Measurements from ENCODE around the gene SPHK2. TPM values are rescaled to one million over a fixed set of nuclear protein-coding genes. Genes with fewer than 3 reads are reported as not detected.
A peak's percentile ranks its signal among the peaks of the same experiment; 100 is the strongest.
"Not testable (repeated sequence)": the region's sequence is repeated elsewhere in the genome, so short reads cannot be mapped to it uniquely, and the experiment has no call there.

Gene SPHK2
- total RNA-seq, 6 donors from 2014 or later, result 9.1 to 50.3 (median 26.8) TPM

GRCh38 chr19:48676887-48677286 lies 57.6 kb downstream of the SPHK2 start:
- ATAC-seq (ENCODE audit: low FRiP score in 2 of 2) (no peak), DNase-seq (no peak)
- H3K4me1 ChIP-seq, result peaks cover 8 to 12% (median 8%) of the 10 kb centered on the region in 4 donors
- no peaks in the 10 kb centered on the region for H3K9me3 ChIP-seq
- TF ChIP-seq POLR2AphosphoS5 (IDR thresholded peaks at IDR 0.05), result no peak
- TF ChIP-seq POLR2A (IDR thresholded peaks at IDR 0.05), result no peak
- TF ChIP-seq EP300 (IDR thresholded peaks at IDR 0.05), result no peak
- no peak overlapping the region for H3K4me3 ChIP-seq
- H3K36me3 ChIP-seq, result no peaks in the 10 kb centered on the region
- 92 to 95% methylated on average over 12 to 13 of the region's 13 CpGs for WGBS, 2 donors
- no peak overlapping the region for H3K27ac ChIP-seq
- no peaks in the 10 kb centered on the region for H3K27me3 ChIP-seq

- Histone ChIP-seq H3K27me3 (no peaks in the 10 kb centered on the region), H3K4me1 (peaks cover 8 to 12% (median 8%) of the 10 kb centered on the region in 4 donors), H3K27ac (no peak overlapping the region), H3K4me3 (no peak overlapping the region), H3K9me3 (no peaks in the 10 kb centered on the region), H3K36me3 (no peaks in the 10 kb centered on the region)
- DNase-seq (no peak), ATAC-seq (ENCODE audit: low FRiP score in 2 of 2) (no peak)
- WGBS, 2 donors, result 59 to 71% methylated on average over 4 of the region's 4 CpGs
- no peak for TF ChIP-seq EP300 (IDR thresholded peaks at IDR 0.05)
- TF ChIP-seq, protein P1, sequence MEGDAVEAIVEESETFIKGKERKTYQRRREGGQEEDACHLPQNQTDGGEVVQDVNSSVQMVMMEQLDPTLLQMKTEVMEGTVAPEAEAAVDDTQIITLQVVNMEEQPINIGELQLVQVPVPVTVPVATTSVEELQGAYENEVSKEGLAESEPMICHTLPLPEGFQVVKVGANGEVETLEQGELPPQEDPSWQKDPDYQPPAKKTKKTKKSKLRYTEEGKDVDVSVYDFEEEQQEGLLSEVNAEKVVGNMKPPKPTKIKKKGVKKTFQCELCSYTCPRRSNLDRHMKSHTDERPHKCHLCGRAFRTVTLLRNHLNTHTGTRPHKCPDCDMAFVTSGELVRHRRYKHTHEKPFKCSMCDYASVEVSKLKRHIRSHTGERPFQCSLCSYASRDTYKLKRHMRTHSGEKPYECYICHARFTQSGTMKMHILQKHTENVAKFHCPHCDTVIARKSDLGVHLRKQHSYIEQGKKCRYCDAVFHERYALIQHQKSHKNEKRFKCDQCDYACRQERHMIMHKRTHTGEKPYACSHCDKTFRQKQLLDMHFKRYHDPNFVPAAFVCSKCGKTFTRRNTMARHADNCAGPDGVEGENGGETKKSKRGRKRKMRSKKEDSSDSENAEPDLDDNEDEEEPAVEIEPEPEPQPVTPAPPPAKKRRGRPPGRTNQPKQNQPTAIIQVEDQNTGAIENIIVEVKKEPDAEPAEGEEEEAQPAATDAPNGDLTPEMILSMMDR (IDR thresholded peaks at IDR 0.05), result no peak
These were observed 58.9 kb downstream of the SPHK2 start for GRCh38 chr19:48678201-48678600.

DNA sequence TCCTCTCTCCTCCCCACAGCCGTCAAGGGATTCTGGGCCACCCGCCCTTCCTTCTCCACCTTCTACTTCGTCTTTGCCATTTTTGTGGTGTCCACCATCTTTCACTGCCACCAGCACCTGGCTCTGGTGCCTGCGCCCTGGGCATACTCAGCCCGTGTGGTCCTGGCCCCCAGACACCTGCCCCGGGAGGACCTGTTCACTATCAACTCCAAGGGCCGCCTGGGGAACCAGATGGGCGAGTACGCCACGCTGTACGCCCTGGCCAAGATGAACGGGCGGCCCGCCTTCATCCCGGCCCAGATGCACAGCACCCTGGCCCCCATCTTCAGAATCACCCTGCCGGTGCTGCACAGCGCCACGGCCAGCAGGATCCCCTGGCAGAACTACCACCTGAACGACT lies 60.7 kb downstream of the SPHK2 start:
- WGBS, 2 donors, result 91 to 92% methylated on average over 8 to 11 of the region's 19 CpGs
- not testable (repeated sequence) for H3K27ac ChIP-seq, H3K36me3 ChIP-seq, H3K4me3 ChIP-seq, H3K9me3 ChIP-seq, H3K27me3 ChIP-seq
- H3K4me1 ChIP-seq, result peaks cover 7 to 17% (median 13%) of the 10 kb centered on the region in 4 donors
- DNase-seq (peak in 1 of 2 donors; percentile 51), ATAC-seq (ENCODE audit: low FRiP score in 2 of 2) (peak in 1 of 2 donors; percentile 3)

Other genes starting within 250 kb of the SPHK2 start
- gene KDELR1, start 228.0 kb upstream of the SPHK2 start, total RNA-seq, result 100 to 1,000 TPM in 2 of 6 donors, 10 to 100 TPM in 4; 44.6 to 141 (median 96.8) TPM
- gene GRIN2D, start 225.8 kb upstream of the SPHK2 start, total RNA-seq, result 1 to 10 TPM in 2 of 6 donors, under 1 TPM in 4; 0.15 to 1.4 (median 0.57) TPM
- gene GRWD1, start 173.5 kb upstream of the SPHK2 start, total RNA-seq, result 10 to 100 TPM; 10.5 to 44.1 (median 31.6) TPM
- 1 to 10 TPM in 3 of 6 donors, under 1 TPM in 3; 0.54 to 1.9 (median 0.91) TPM for gene KCNJ14, start 163.9 kb upstream of the SPHK2 start, total RNA-seq
- 100 to 1,000 TPM in 2 of 6 donors, 10 to 100 TPM in 4; 53.4 to 195 (median 77.0) TPM for gene CYTH2, start 150.1 kb upstream of the SPHK2 start, total RNA-seq
- 10 to 100 TPM in 4 of 6 donors, 1 to 10 TPM in 2; 4.9 to 45.1 (median 13.1) TPM for gene LMTK3, start 107.7 kb upstream of the SPHK2 start, total RNA-seq
- gene SULT2B1, start 67.3 kb upstream of the SPHK2 start, total RNA-seq, result 10 to 100 TPM; 10.5 to 19.6 (median 15.2) TPM
- gene SPACA4, start 12.8 kb upstream of the SPHK2 start, total RNA-seq, result under 1 TPM in 1 of 6 donors, not detected in 5; 0.27 TPM
- 10 to 100 TPM; 24.0 to 87.3 (median 43.3) TPM for gene FAM83E, start 4.4 kb upstream of the SPHK2 start, total RNA-seq
- gene RPL18, start 328 bp upstream of the SPHK2 start, total RNA-seq, result 1,000 to 10,000 TPM in 5 of 6 donors, 100 to 1,000 TPM in 1; 950 to 1,930 (median 1,443) TPM
- 10 to 100 TPM in 3 of 6 donors, 1 to 10 TPM in 3; 5.2 to 25.4 (median 10.0) TPM for gene DBP, start 17.9 kb downstream of the SPHK2 start, total RNA-seq
- gene CA11, start 26.7 kb downstream of the SPHK2 start, total RNA-seq, result 1 to 10 TPM; 2.1 to 8.1 (median 5.3) TPM
- gene NTN5, start 53.5 kb downstream of the SPHK2 start, total RNA-seq, result 1 to 10 TPM in 3 of 6 donors, under 1 TPM in 2, not detected in 1; 0.57 to 3.1 (median 1.0) TPM
- 1 to 10 TPM in 3 of 6 donors, under 1 TPM in 2, not detected in 1; 0.15 to 4.7 (median 1.9) TPM for gene FUT2, start 76.5 kb downstream of the SPHK2 start, total RNA-seq
- gene MAMSTR, start 100.2 kb downstream of the SPHK2 start, total RNA-seq, result 1 to 10 TPM in 5 of 6 donors, not detected in 1; 1.1 to 3.1 (median 1.3) TPM
- gene RASIP1, start 121.1 kb downstream of the SPHK2 start, total RNA-seq, result 10 to 100 TPM; 14.7 to 74.4 (median 26.3) TPM
- 1 to 10 TPM in 5 of 6 donors, not detected in 1; 1.4 to 4.2 (median 2.5) TPM for gene IZUMO1, start 127.4 kb downstream of the SPHK2 start, total RNA-seq
- 10 to 100 TPM in 3 of 6 donors, 1 to 10 TPM in 3; 7.2 to 17.4 (median 10.1) TPM for gene FUT1, start 133.1 kb downstream of the SPHK2 start, total RNA-seq
- gene FGF21, start 136.0 kb downstream of the SPHK2 start, total RNA-seq, result not detected
- 100 to 1,000 TPM in 1 of 6 donors, 10 to 100 TPM in 5; 50.7 to 221 (median 81.2) TPM for gene BCAT2, start 191.5 kb downstream of the SPHK2 start, total RNA-seq
- 10 to 100 TPM; 13.8 to 65.0 (median 28.5) TPM for gene HSD17B14, start 217.0 kb downstream of the SPHK2 start, total RNA-seq
- 10 to 100 TPM in 5 of 6 donors, 1 to 10 TPM in 1; 6.3 to 34.9 (median 21.2) TPM for gene PLEKHA4, start 249.1 kb downstream of the SPHK2 start, total RNA-seq

Data from upper lobe of left lung (tissue), 6 donors.